Cerebellar cortex (tissue), 1 donor: ENCODE data around the gene PTGER1.
"Not testable (repeated sequence)": the region's sequence is repeated elsewhere in the genome, so short reads cannot be mapped to it uniquely, and the experiment has no call there.

Source experiments
- DNase-seq: peaks from one replicate; pipeline ENCODE4 v3.0.0-alpha.2; 2015; ENCODE audit warnings: low spot score

PTGER1 gene, protein sequence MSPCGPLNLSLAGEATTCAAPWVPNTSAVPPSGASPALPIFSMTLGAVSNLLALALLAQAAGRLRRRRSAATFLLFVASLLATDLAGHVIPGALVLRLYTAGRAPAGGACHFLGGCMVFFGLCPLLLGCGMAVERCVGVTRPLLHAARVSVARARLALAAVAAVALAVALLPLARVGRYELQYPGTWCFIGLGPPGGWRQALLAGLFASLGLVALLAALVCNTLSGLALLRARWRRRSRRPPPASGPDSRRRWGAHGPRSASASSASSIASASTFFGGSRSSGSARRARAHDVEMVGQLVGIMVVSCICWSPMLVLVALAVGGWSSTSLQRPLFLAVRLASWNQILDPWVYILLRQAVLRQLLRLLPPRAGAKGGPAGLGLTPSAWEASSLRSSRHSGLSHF

DNA sequence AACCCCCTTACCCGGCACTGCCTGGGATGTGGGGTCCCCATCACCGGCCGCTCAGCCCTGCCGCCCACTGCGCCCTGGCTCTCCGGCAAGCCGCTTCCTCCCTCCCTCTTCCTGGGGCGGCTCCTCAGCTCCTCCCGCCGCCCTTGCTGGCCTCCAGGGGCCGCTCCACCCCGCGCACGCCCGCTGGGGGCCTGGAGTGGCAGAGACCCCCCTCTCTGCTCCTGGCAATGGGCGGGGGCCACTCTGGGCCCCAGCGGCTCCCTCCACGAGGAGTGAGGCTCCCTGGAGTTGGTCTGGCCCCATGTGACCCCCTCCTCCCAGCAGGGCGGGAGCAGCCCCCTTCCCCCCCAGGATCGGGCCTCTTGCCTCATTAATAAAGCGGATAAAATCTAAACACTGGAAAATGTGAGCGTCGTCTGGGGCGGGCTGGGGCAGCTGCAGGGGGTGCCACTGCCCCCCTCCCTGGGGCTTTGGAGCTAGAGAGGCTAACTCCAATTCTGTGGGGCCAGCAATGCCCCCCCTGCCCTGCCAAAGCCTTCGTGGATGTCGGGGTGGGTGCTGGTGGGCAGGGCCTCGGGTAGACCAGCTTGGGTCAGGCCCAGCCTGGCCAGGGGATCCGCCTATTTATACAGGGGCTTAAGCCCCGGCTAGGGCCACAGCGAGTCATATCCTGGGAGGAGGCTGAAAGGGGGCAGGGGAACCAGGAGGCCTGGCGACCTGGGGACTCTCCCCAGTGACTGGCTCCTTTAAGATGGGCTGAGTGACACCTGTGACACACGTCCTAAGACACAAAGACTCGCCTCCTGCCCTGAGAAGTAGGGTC is at the start of gene PTGER1:
PTGER1 (minus strand) TSS at position 104 of the 823 bp plus-strand sequence. CDS start 1,034 bp downstream, outside the sequence.
- DNase-seq, result no peak

DNA sequence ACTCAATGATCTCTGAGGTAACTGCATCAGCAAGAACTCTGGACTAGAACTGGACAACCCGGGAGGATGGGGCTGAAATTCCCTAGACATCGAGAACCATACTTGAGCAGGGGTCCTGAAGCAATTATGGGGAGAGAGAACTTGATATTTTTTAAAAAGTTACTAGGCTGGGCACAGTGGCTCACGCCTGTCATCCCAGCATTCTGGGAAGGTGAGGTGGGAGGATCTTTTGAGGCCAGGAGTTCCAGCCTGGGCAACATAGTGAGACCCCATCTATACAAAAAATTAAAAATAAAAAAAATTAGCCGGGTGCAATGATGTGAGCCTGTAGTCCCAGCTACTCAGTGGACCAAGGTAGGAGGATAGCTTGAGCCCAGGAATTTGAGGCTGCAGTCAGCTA is 45.4 kb upstream of the PTGER1 start:
- no peak for DNase-seq

DNA sequence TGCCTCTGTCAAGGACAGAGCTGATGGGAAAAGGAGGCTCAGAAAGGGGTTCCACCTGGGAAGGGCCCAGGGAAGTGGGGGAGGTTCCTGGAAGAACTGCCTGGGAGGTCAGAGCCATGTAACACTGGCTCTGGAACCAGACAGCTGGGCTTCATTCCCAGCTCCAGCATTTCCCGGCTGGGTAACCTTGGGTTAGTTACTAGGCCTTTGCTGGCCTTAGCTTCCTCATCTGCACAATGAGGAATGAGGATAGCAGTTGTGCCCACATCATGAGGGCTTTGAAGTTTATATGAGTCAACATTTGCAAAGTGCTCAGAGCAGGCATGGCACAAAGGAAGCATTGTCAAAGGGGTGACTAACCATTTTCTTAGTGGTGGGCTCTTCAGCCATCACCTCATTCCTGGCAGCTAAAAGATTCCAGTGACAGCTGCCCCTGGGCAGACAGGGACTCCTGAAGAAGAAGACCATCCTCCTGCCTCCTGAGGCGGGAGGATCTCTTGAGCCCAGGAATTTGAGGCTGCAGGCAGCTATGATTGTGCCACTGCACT is 44.8 kb upstream of the PTGER1 start:
- DNase-seq, result no peak

DNA sequence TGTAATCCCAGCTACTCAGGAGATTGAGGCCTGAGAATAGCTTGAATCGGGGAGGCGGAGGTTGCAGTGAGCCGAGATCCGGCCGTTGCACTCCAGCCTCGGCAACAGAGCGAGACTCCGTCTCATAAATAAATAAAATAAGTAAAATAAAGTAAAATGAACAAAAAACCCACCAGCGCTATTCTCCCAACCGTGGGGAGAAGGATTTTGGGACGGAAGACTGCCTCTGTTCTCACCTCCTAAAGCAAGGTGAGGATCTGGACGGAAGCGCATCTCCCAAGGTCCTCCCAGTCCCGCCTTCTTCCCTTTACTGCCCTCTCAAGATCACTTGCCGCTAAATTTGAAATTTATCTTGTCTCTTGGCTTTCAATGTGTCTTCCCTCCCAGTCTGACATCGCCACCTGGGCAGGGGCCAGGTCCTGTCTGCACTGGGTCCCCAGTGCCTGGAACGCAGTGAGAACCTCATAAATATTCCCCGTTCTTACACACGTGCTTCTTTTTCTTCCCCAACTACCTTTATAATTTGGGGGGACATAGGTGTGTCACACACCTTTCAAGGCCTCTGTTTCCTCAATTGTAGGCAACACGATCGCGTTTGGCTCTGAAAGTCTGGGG is 44.2 kb upstream of the PTGER1 start:
- DNase-seq, result no peak

DNA sequence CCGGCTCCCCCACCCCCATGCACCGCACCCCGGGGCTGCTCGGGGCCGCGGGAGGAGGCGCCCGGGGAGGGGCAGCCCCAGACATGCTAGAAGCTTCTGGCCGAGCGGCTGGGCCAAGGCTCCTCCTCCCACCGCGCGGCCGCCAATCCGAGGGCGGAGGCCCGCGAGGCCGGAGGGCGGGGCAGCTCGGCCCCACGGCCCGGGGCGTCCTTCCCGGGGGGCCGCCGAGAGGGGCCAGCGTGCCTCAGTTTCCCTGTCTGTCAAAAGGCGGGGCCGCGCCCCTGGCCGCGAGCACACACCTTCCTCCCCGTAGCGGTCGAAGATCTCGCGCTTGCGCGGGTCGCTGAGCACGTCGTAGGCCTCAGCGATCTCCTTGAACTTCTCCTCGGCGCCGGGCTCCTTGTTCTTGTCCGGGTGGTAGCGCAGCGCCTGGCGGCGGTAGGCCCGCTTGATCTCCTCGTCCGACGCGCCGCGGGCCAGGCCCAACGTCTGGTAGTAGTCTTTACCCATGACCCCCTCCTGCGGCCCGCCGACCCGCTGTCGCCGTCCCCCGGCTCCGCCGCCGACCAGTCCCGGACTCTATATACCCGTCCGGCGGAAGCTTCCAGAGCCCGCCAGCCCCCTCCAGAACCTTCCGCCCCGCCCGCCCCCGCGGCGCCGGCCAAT is 42.8 kb upstream of the PTGER1 start, which contains the start of gene DNAJB1:
DNAJB1 (minus strand) TSS at position 558 of the 666 bp plus-strand sequence; CDS start at position 510, 48 bp downstream.
- peak; percentile 71 for DNase-seq

DNA sequence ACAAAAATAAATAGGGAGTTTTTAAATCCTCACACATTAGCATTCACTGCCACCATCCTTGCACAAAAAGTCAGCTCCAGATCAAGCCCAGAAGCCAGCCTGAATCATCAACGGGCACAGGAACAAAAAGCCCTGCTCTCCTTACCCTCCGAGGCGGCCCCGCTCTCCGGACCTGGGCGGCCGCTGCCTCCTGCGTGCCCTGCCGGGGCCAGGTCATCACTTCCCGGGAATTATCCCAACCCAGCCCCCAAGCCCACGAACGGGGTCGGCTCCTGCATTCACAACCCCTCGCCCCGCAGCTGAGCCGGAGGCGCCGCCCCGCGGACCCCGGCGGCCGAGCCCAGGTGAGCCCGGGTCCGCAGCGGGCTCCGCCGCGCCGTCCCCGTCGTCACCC is 42.3 kb upstream of the PTGER1 start:
- DNase-seq, result no peak

DNA sequence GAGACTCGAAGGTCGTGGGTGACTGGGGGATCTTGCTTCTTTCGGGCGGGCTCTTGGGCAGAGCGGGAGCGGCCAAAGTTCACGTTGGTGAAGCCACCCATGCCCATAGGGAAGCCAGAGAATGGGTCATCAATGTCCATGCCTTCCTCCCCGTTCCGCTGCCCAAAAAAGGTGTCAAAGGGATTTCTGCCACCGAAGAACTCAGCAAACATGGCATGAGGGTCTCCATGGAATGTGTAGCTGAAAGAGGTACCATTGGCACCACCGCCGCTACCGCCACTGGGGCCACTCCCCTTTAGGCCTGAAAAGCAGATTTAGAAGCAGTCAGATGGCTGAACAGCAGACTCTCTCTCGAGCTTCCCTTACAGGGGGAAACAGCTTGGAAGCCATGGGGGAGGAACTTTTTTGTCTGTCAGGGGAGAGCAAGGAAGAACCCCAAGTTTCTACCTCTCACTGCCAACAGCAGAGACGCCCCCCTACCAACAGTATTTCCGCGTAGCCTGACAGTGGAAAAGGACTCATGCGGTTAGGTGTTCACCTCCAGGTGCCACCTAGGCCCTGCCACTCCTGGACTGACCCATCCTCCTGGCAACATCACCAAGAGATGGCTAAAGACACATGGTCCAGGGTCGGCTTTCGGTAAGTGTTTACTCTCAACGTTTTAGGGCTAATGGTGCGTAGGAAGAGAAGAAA is 41.7 kb upstream of the PTGER1 start:
- DNase-seq, result no peak

DNA sequence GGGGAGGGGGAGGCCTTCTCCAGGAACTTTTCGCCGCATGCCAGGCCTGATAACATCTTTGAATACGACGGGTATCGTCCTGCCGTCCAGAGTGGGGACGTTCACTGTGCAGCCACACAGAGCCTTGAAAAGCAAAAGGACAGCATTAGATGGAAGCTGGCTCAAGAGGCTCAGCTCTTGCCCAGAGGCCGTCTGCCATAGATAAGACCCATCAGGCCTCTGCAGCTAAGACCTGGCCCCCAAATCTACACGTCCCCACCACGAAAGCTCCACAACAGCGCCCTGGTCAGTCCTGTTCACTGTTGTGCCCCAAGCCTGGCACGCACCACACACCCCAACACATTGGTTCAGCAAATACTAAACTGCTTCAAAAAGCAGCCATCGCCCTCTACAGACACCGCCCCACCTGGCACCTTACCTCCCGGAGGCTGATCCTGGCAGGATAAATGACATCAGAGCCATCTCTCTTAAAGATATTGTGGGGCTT is 40.9 kb upstream of the PTGER1 start:
- no peak for DNase-seq

DNA sequence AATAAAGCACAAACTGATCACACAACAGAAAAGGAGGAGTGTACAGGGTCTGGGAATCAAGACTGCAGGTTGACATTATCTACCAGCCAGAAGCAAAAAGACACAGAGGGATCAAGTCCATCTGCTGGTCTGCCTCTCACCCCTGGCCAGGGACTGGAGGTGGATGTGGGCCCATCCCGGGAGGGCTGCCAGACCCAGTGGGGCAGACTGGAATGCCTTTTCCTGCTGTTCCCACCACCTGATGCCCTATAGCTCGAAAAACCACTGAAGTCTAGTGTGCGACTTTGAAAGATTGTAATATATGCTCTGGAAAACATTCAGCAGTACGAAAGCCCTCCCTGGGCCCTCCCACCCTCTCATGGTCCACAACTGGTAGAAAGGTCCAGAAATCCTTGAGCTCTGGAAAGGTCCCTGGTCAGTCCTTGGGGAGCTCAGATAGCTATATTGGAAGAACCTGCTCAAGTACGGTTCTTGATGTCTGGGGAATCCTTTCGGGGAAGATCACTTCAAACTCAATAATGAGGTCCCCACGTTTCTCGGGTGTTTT is 40.4 kb upstream of the PTGER1 start:
- DNase-seq, result no peak

DNA sequence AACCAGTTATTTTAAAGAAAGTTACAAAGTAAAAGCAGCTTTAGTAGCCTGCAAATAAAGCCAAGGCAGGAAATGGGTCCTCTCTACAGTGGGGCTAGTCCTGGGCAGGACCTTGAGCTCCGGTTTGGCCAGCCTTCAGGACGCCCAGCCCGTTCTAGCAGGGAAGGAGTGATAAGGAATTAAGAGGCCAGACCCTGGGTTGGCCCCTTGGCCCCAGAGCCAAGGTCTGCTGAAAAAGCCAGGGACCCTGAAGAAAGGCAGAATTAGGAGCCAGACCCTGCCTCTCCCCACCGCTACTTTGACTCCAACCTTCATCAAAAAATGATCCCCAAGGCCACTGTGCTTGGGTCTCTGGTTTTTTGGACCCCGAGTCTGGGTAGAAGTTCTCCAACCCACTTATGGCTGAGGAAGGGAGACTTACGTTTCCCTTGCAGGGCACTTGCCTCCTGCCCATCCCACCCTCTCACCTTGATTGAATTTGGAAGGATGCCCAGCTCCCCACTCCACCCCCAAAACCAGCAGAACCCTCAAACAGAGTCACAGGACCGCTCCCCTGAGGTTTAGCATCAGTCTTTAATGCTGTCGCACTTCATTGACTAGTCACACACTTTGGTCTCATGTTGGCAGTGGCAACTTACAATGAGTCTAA is 39.2 kb upstream of the PTGER1 start:
- DNase-seq, result no peak

DNA sequence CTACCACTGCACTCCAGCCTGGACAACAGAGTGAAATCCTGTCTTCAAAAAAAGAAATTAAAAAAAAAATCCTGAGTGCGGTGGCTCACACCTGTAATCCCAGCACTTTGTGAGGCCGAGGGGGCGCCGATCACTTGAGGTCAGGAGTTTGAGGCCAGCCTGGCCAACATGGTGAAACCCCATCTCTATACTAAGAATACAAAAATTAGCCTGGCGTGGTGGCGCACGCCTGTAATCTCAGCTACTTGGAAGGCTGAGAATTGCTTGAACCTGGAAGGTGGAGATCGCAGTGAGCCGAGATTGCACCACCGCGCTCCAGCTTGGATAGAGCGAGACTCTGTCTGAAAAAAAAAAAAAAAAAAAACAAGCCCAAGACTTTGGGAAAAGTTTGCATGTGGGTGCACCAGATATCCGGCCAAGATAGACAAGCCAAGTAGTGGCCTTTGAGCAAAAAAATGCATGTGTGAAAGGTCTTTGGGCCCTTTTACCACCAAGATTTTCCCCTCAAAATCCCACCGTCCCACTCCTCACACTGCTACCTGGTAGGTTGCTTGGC is 37.3 kb upstream of the PTGER1 start:
- DNase-seq, result no peak

DNA sequence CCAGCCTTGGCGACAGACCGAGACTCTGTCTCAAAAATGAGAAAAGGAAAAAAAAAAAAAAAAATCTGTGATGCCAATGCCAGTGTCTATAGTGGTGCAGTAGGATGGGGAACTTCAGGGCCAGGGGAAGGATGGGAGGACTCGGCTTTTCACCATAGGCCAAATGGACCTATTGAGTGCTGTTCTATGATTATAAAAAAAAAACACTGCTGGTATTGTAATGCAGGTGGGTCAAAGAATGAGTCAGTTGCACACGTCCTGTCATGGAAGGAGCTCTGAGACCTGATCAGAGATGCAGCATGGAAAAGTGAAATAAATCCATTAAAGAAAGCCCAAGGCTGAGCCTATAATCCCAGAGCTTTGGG is 36.1 kb upstream of the PTGER1 start:
- no peak for DNase-seq

DNA sequence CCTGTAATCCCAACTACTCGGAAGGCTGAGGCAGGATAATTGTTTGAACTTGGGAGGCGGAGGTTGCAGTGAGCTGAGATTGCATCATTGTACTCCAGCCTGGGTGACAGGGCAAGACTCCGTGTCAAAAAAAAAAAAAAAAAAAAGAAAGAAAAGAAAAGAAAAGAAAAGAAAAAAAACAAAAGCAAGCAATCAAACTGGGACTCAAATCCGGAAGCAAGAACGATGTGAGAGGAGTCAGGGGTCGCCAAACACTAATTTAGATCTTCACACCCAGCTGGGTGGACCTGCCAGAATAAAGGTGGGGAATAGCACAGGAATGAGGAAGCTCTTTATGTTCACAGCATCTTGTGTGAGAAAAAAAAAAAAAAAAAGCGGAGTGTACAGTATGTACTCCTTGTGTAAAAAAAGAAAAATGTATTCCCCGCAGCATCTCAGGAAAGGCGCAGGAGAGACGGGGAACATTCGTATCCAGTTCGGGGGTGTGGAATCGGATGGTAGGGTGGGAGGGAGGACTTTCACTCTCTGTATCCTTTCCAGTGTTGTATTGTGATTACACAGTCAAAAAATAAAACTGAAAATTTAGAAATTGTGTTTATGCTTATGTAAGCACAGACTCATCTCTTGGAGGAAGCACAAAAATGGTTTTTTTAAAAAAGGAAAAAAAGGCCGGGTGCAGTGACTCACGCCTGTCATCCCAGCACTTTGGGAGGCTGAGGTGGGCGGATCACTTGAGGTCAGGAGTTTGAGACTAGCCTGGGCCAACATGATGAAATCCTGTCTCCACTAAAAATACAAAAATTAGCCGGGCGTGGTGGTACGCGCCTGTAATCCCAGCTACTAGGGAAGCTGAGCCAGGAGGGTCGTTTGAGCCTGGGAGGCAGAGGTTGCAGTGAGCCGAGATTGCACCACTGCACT is 35.4 kb upstream of the PTGER1 start:
- DNase-seq, result no peak

DNA sequence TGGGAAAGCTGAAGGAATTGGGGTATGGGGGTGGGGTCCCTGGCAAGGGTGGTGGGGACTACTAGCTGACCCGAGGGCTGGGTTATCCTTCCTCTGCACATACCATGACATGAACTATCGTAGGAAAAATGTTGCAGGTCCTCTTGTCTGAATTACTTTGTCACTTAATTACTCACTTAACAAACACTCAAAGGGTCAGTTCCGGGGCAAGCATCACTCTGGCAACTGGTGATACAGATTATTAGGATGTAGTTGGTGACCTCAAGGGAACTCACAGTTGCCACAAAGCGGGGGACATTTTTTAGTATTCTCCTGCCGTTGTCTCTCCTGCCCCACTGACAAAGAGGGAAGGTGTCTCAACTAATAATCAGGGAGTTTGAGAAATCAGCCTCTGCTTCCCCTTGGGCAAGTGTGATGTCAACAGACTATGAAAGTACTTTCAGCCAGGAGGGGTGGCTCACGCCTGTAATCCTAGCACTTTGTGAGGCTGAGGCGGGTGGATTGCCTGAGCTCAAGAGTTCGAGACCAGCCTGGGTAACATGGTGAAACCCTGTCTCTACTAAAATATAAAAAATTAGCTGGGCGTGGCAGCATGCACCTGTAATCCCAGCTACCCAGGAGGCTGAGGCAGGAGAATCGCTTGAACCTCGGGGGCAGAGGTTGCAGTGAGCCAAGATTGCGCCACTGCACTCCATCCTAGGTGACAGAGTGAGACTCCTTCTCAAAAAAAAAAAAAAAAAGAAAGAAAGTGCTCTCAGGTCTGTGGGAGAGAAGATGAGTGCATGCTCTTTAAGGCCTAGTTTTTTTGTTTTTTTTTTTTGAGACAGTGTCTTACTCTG is 32.8 kb upstream of the PTGER1 start:
- no peak for DNase-seq

DNA sequence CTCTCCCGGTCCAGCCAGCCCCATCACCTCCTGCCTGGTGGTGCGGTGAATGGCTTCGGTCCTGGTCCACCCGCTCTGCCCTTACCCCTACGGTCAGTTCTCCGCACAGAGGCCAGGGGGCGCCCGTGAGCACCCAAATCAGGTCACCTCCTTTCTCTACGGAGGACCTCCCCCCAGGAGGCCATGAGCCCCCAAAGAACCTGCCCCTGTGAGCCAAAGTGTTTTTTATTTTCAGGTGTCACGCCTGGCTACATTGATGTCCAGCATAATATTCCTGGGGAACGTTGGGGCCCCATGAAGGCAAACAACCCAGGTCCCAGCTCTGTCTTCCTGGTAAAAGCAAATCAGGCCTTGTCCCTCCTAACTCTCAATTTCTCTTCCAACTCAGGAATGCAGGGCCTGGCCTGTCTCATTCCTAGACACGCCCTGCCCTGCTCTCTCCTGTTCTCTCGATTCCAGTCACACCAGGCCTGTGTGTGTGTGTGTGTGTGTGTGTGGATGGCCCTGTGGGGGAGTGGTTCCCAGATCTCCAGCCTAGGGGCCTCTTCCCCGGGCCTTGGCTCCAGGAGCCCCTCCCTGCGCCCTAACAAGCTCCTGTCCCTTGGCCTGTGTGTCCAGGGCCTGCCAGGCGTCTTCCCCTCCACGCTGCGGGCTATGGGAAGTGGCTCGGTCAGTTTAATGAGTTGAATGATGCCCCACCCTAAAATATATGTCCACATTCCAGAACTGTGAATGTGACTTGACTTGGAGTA is 30.5 kb upstream of the PTGER1 start:
- peak; percentile 74 for DNase-seq

DNA sequence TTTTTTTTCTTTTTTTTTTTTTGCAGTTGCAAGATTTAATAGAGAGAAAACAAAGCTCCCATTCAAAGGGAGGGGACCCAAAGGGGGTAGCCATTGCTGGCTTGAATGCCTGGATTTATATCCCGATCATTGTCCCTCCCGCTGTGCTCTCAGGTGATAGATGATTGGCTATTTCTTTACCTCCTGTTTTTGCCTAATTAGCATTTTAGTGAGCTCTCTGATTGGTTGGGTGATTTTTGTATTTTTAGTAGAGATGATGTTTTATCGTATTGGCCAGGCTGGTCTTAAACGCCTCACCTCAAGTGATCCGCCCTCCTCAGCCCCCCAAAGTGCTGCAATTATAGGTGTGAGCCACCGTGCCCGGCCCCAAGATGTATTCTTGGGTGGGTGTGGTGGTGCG is 29.4 kb upstream of the PTGER1 start:
- not testable (repeated sequence) for DNase-seq

DNA sequence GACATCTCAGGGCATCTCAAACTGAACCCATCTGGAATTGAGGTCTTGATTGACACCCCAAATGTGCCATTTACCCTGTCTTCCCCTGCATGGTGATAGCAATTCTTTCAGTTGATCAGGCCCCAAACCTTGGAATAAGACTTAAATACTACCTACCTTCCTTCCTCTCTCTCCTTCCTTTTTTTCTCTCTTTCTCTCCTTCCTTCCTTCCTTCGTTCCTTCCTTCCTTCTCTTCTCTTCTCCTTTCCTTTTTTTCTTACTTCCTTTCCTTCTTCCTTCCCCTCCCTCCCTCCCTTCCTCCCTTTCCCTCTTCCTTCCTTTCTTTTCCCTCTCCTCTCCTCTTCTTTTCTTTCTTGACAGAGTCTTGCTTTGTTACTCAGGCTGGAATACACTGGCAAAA is 28.1 kb upstream of the PTGER1 start:
- DNase-seq, result no peak
